GM23248 (cell line): ENCODE data around the gene CENATAC.

Experiments
- EZH2 ChIP-seq: fragments of 200-600 bp; sonication (generic); IDR thresholded peaks from 2 replicates; pipeline ENCODE4 v1.6.1; 2018; ENCODE audit warnings: antibody characterized with exemption, mild to moderate bottlenecking; ENCODE audit not compliant: insufficient read depth, poor library complexity, severe bottlenecking
- EZH2phosphoT487 ChIP-seq: fragments of 200-600 bp; sonication (generic); IDR thresholded peaks from 2 replicates; pipeline ENCODE4 v1.6.1; 2018; ENCODE audit warnings: antibody characterized with exemption, moderate library complexity, mild to moderate bottlenecking, low read depth; ENCODE audit not compliant: insufficient read depth

GRCh38 chr11:119012629-119013170 lies 14.8 kb downstream of the CENATAC start:
- TF ChIP-seq EZH2phosphoT487 (no peak), EZH2 (no peak)
